CD8-positive, alpha-beta memory T cell (primary cell): ENCODE measurements around the gene ZBTB7B. TPM values are rescaled to one million over a fixed set of nuclear protein-coding genes. Genes with fewer than 3 reads are reported as not detected.
"Not testable (repeated sequence)": the region's sequence is repeated elsewhere in the genome, so short reads cannot be mapped to it uniquely, and the experiment has no call there.

ENCODE experiments used
- CTCF ChIA-PET: fragments of 350-600 bp; sonication (Branson Sonifier 250); formaldehyde crosslinking; loops from one replicate; lab custom pipeline; 2021; ENCODE audit warnings: antibody characterized with exemption; lab: Charles Lee
- POLR2A ChIA-PET: fragments of 350-600 bp; sonication (Branson Sonifier 250); formaldehyde crosslinking; loops from one replicate; lab custom pipeline; 2021; ENCODE audit warnings: antibody characterized with exemption; lab: Charles Lee
- DNase-seq, 5 donors: peaks; one replicate each; pipeline versions ENCODE4 v3.0.0 to v3.0.0-alpha.2; 2020 to 2022; ENCODE audit warnings: mixed read lengths in 1 of 5
- H3K27ac ChIP-seq: one replicate; pipeline ENCODE4 v1.7.0; 2013; ENCODE audit warnings: low read depth, mild to moderate bottlenecking, low read length, moderate library complexity
- H3K27me3 ChIP-seq: 2 replicates; pipeline ENCODE4 v1.7.0; 2013; ENCODE audit warnings: low read length, mild to moderate bottlenecking; ENCODE audit not compliant: insufficient read depth, poor library complexity, severe bottlenecking
- H3K36me3 ChIP-seq: 2 replicates; pipeline ENCODE4 v1.7.0; 2013; ENCODE audit warnings: mild to moderate bottlenecking, low read length, moderate library complexity; ENCODE audit not compliant: insufficient read depth
- H3K4me1 ChIP-seq: 2 replicates; pipeline ENCODE4 v1.7.0; 2013; ENCODE audit warnings: mild to moderate bottlenecking, low read length, moderate library complexity; ENCODE audit not compliant: insufficient read depth
- H3K4me3 ChIP-seq: 2 replicates; pipeline ENCODE4 v1.7.0; 2013; ENCODE audit warnings: mild to moderate bottlenecking, low read length
- H3K9me3 ChIP-seq: 2 replicates; pipeline ENCODE4 v1.7.0; 2013; ENCODE audit warnings: mild to moderate bottlenecking, low read length
- H3K27ac Mint-ChIP-seq, 8 donors: one replicate each; pipeline ENCODE4 v1.8.0; 2020 to 2021; ENCODE audit warnings: mixed read lengths in 8 of 8, mild to moderate bottlenecking in 6 of 8, inconsistent platforms in 3 of 8, moderate library complexity in 3 of 8
- H3K27me3 Mint-ChIP-seq, 2 donors: one replicate each; pipeline ENCODE4 v1.8.0; 2020 to 2021; ENCODE audit warnings: mixed read lengths in 2 of 2, mild to moderate bottlenecking in 1 of 2, moderate library complexity in 1 of 2
- H3K36me3 Mint-ChIP-seq, 3 donors: one replicate each; pipeline ENCODE4 v1.8.0; 2020 to 2021; ENCODE audit warnings: mixed read lengths in 3 of 3, inconsistent platforms in 1 of 3, mild to moderate bottlenecking in 1 of 3
- H3K4me1 Mint-ChIP-seq, 3 donors: one replicate each; pipeline ENCODE4 v1.8.0; 2020 to 2021; ENCODE audit warnings: mixed read lengths in 3 of 3, inconsistent platforms in 1 of 3, mild to moderate bottlenecking in 1 of 3
- H3K4me3 Mint-ChIP-seq, 7 donors: one replicate each; pipeline ENCODE4 v1.8.0; 2020 to 2021; ENCODE audit warnings: mixed read lengths in 7 of 7, mild to moderate bottlenecking in 6 of 7, moderate library complexity in 4 of 7, inconsistent platforms in 2 of 7
- H3K9me3 Mint-ChIP-seq, 5 donors: one replicate each; pipeline ENCODE4 v1.8.0; 2020 to 2022; ENCODE audit warnings: mixed read lengths in 5 of 5, mild to moderate bottlenecking in 3 of 5, moderate library complexity in 2 of 5, inconsistent platforms in 1 of 5
- polyA plus RNA-seq: library from polyadenylated mRNA; unstranded; fragments of 300-500 nt; fragmentation: Illumina TruSeq; gene quantifications from one replicate; pipeline ENCODE4 v1.2.3, GENCODE V29; 2021
- total RNA-seq, 2 experiments: library from RNA; stranded (reverse); gene quantifications; one replicate each; pipeline ENCODE4 v1.2.3, GENCODE V29; 2021

ZBTB7B gene
- total and polyA plus RNA-seq, 3 experiments from 2014 or later = 3.3 to 34.7 (median 33.2) TPM

DNA sequence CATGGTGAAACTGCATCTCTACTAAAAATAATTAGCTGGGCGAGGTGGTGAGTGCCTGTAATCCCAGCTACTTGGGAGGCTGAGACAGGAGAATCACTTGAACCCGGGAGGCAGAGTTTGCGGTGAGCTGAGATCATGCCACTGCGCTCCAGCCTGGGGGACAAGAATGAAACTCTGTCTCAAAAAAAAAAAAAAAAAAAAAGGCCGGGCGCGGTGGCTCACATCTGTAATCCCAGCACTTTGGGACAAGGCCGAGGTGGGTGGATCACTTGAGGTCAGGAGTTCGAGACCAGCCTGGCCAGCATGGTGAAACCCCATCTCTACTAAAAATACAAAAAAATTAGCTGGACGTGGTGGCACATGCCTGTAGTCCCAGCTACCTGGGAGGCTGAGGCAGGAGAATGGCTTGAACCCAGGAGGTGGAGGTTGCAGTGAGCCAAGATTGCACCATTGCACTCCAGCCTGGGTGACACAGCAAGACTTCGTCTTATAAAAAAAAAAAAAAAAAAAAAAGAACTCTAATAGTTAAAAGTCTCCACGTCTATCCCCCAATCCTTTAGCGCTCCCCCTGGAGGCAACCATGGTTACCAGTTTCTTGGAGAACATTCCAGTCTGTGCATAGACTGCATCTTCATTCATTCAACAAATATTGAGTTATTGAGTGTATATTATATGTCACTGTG, 7.2 kb upstream of the ZBTB7B start:
- peak in 1 of 5 donors; percentile 45 for DNase-seq
- ChIA-PET POLR2A (interaction anchor here (0.7 to 2.3 kb wide), 2 partner anchors 12 to 63 kb away, joined by 7 to 8 read pairs; partner anchors contain the start of gene FLAD1), CTCF (interaction anchor here (0.7 to 13.6 kb wide), 6 partner anchors 10 to 59 kb away, joined by 3 to 207 read pairs (median 10); partner anchors contain the start of genes FLAD1, PBXIP1, PMVK and PYGO2)

DNA sequence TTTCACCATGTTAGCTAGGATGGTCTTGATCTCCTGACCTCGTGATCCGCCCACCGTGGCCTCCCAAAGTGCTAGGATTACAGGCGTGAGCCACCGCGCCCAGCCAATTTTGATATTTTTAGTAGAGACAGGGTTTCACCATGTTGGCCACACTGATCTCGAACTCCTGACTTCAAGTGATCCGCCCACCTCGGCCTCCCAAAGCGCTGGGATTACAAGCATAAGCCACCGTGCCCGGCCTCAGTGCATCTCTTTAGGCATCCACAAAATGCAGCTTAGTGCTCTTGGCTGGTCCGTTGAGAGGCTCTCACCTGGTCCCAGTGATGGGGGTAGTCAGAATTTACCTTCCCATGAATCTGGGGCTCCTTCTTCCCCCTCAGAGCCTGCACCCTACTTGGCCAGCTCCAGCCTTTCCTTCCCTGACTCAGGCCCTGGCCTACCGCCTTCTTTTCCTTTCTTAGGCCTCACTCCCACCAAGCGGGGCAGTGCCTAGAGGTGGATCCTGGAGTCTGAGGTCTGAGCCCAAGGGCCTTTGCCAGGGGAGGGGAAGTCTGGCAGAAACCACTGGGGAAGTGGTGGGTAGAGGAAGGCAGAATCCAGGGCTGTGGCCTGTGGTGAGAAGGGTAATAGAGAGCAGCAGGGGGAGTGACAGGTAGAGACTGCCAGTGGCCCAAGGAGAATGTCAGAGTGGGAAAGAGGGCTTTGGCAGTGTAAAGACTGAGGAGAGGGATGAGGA, 5.5 kb upstream of the ZBTB7B start:
- DNase-seq = peak in 1 of 5 donors; percentile 26
- POLR2A ChIA-PET = interaction anchor here (1.1 kb wide), 1 partner anchor 37 kb away, joined by 3 read pairs; no protein-coding TSS in a partner anchor
- H3K4me3 Mint-ChIP-seq = peak overlapping the region in 1 of 7 donors; percentile 64
- peaks cover 12% of the 10 kb centered on the region for H3K4me1 ChIP-seq
- no peaks in the 10 kb centered on the region for H3K9me3 Mint-ChIP-seq
- H3K4me1 Mint-ChIP-seq = peaks cover 18 to 22% (median 22%) of the 10 kb centered on the region in 3 donors
- no peaks in the 10 kb centered on the region for H3K27me3 Mint-ChIP-seq
- no peaks in the 10 kb centered on the region for H3K27me3 ChIP-seq
- H3K9me3 ChIP-seq = no peaks in the 10 kb centered on the region
- no peak overlapping the region for H3K27ac ChIP-seq
- H3K27ac Mint-ChIP-seq = peak overlapping the region in 3 of 8 donors; percentile 66 to 88 (median 68)
- peaks cover 0 to 10% (median 0%) of the 10 kb centered on the region in 3 donors for H3K36me3 Mint-ChIP-seq
- H3K4me3 ChIP-seq = no peak overlapping the region
- CTCF ChIA-PET = interaction anchor here (1.2 to 13.6 kb wide), 5 partner anchors 11 to 61 kb away, joined by 3 to 207 read pairs (median 10); partner anchors contain the start of genes FLAD1, PBXIP1 and PMVK
- H3K36me3 ChIP-seq = no peaks in the 10 kb centered on the region

More for the DNA sequence above, 7.2 kb upstream of the ZBTB7B start:
- not testable (repeated sequence) for H3K27me3 ChIP-seq, H3K27me3 Mint-ChIP-seq, H3K4me3 ChIP-seq, H3K9me3 ChIP-seq, H3K9me3 Mint-ChIP-seq, H3K36me3 ChIP-seq
- Mint-ChIP-seq H3K27ac (peak overlapping the region in 2 of 8 donors; percentile 1 to 12), H3K36me3 (peaks cover 0 to 16% (median 0%) of the 10 kb centered on the region in 3 donors), H3K4me1 (peaks cover 18 to 22% (median 22%) of the 10 kb centered on the region in 3 donors), H3K4me3 (peak overlapping the region in 1 of 7 donors; percentile 18)
- Histone ChIP-seq H3K27ac (peak overlapping the region; percentile 32), H3K4me1 (peaks cover 12% of the 10 kb centered on the region)

DNA sequence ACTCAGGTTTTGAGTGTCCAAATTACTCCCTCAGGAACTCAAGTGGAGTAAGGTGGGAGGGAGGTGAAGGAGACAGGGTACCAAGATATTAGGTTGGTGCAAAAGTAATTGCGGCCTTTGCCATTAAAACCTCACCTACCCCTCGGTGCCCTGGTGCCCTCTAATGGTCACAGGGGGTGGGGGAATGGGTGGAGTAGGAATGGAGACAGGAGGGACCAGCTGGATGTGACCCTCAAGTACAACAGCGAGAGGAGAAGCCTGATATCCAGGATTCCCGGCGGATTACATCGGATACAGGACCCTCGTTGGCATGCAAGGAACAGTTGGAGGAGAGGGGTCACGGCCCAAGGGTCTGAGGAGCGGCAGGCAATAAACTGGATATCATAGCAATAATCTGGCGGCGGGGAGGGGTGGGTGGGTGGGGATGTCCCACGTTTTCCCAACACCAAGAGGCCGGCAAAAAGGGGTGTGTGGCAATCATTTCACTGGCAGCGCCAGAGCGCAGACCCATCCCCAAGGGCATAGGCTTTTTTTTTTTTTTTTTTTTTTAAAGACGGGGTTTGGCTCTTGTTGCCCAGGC, 4.3 kb upstream of the ZBTB7B start:
- peak overlapping the region in 5 of 7 donors; percentile 41 to 97 (median 44) for H3K4me3 Mint-ChIP-seq
- ChIA-PET POLR2A (interaction anchor here (0.7 to 2.1 kb wide), 3 partner anchors 23 to 47 kb away, joined by 6 to 11 read pairs (median 7); partner anchors contain the start of genes CKS1B and PBXIP1), CTCF (interaction anchor here (0.7 to 13.6 kb wide), 22 partner anchors 13 to 76 kb away, joined by 3 to 207 read pairs (median 6); partner anchors contain the start of genes ADAM15, CKS1B, FLAD1 and PBXIP1)
- H3K4me1 Mint-ChIP-seq = peaks cover 18 to 23% (median 22%) of the 10 kb centered on the region in 3 donors
- Histone ChIP-seq H3K4me1 (peaks cover 12% of the 10 kb centered on the region), H3K27me3 (no peaks in the 10 kb centered on the region), H3K9me3 (no peaks in the 10 kb centered on the region), H3K4me3 (no peak overlapping the region), H3K27ac (no peak overlapping the region), H3K36me3 (no peaks in the 10 kb centered on the region)
- peak overlapping the region in 3 of 8 donors; percentile 9 to 94 (median 92) for H3K27ac Mint-ChIP-seq
- peaks cover 0 to 5% (median 0%) of the 10 kb centered on the region in 3 donors for H3K36me3 Mint-ChIP-seq
- H3K27me3 Mint-ChIP-seq = no peaks in the 10 kb centered on the region
- H3K9me3 Mint-ChIP-seq = no peaks in the 10 kb centered on the region
- DNase-seq = peak in 1 of 5 donors; percentile 26

DNA sequence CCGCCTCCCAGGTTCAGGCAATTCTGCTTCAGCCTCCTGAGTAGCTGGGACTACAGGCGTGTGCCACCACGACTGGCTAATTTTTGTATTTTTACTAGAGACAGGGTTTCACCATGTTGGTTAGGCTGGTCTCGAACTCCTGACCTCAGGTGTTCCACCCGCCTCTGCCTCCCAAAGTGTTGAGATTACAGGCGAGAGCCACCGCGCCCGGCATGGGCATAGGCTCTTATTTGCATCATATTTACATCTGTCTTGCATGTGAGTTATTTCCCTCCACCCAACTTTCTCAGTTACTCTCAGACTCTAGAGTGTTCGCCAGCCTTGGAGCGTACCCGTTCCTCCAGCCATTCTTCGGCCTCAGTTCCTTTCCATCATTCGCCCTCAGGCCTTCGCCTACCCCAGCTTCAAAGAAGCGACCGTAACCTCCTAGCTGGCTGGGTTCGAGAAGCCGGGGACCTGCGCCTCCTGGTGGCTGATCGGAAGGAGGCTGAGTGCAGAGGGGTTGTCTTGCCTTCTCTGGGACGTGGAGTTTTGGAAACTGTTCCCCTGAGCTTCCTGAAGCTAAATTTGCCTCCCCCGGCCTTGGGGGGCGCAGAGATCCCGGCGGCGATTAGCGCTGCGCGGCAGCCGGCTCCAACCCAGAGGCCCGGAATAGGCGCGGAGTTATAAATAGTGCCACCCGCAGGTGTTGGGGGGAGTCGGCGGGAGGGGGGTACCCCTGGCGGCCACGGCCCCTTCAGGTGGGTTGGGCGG, 3.6 kb upstream of the ZBTB7B start:
- Mint-ChIP-seq H3K4me1 (peaks cover 23 to 29% (median 26%) of the 10 kb centered on the region in 3 donors), H3K9me3 (no peaks in the 10 kb centered on the region), H3K27me3 (no peaks in the 10 kb centered on the region), H3K27ac (peak overlapping the region; percentile 89 to 97 (median 92)), H3K4me3 (peak overlapping the region; percentile 77 to 97 (median 83)), H3K36me3 (peaks cover 0 to 7% (median 0%) of the 10 kb centered on the region in 3 donors)
- Histone ChIP-seq H3K36me3 (no peaks in the 10 kb centered on the region), H3K27ac (peak overlapping the region; percentile 84), H3K4me1 (peaks cover 13% of the 10 kb centered on the region), H3K9me3 (no peaks in the 10 kb centered on the region), H3K4me3 (peak overlapping the region; percentile 29), H3K27me3 (no peaks in the 10 kb centered on the region)
- DNase-seq = peak in 4 of 5 donors; percentile 47 to 72 (median 56)
- ChIA-PET CTCF (interaction anchor here (0.7 to 13.6 kb wide), 23 partner anchors 13 to 86 kb away, joined by 3 to 207 read pairs (median 6); partner anchors contain the start of genes ADAM15, CKS1B, FLAD1 and PBXIP1), POLR2A (interaction anchor here (0.5 to 2.1 kb wide), 7 partner anchors 15 to 390 kb away, joined by 3 to 11 read pairs (median 6); partner anchors contain the start of genes CKS1B, FLAD1 and PBXIP1)

- Histone ChIP-seq H3K27me3 (no peaks in the 10 kb centered on the region), H3K36me3 (no peaks in the 10 kb centered on the region), H3K4me1 (peaks cover 21% of the 10 kb centered on the region), H3K27ac (peak overlapping the region; percentile 84), H3K4me3 (peak overlapping the region; percentile 66), H3K9me3 (no peaks in the 10 kb centered on the region)
- H3K9me3 Mint-ChIP-seq = no peaks in the 10 kb centered on the region
- peaks cover 0 to 6% (median 0%) of the 10 kb centered on the region in 3 donors for H3K36me3 Mint-ChIP-seq
- H3K4me1 Mint-ChIP-seq = peaks cover 30 to 37% (median 33%) of the 10 kb centered on the region in 3 donors
- ChIA-PET CTCF (interaction anchor here (0.6 to 13.6 kb wide), 19 partner anchors 14 to 351 kb away, joined by 4 to 207 read pairs (median 7); partner anchors contain the start of genes CKS1B, FLAD1, PBXIP1 and PMVK), POLR2A (interaction anchor here (0.6 to 2.8 kb wide), 7 partner anchors 14 to 391 kb away, joined by 3 to 16 read pairs (median 4); partner anchors contain the start of genes CKS1B, FLAD1, PBXIP1 and PMVK)
- H3K27me3 Mint-ChIP-seq = no peaks in the 10 kb centered on the region
- peak in 3 of 5 donors; percentile 21 to 64 (median 29) for DNase-seq
- peak overlapping the region; percentile 79 to 99 (median 94) for H3K27ac Mint-ChIP-seq
- peak overlapping the region; percentile 90 to 97 (median 95) for H3K4me3 Mint-ChIP-seq
Observed at GRCh38 chr1:154999571-155000410, 2.8 kb upstream of the ZBTB7B start.

DNA sequence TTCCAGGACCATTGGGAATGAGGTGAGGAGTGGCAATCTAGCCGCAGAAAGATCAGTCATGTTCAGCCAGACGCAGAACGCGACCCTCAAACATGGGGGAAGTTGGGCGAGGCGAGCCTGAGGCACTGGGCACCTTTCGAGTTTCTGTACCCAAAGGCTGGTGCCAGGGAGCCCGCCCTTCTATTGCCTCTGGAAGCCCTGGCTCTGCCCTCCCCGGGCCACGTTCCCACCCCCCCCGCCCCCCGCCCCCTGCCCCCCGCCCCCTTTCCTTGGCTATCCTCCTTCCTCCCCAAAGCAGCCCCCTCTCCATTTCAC, 2.2 kb upstream of the ZBTB7B start:
- H3K9me3 Mint-ChIP-seq = no peaks in the 10 kb centered on the region
- DNase-seq = peak in 2 of 5 donors; percentile 21 to 51
- ChIA-PET POLR2A (interaction anchor here (0.6 to 2.8 kb wide), 5 partner anchors 17 to 80 kb away, joined by 3 to 16 read pairs (median 7); partner anchors contain the start of genes CKS1B, FLAD1, PBXIP1 and PMVK), CTCF (interaction anchor here (0.6 to 13.6 kb wide), 13 partner anchors 14 to 352 kb away, joined by 4 to 207 read pairs (median 9); partner anchors contain the start of genes CKS1B, FLAD1, PBXIP1 and PMVK)
- H3K4me1 ChIP-seq = peaks cover 27% of the 10 kb centered on the region
- H3K36me3 Mint-ChIP-seq = peaks cover 0 to 6% (median 0%) of the 10 kb centered on the region in 3 donors
- H3K4me1 Mint-ChIP-seq = peaks cover 34 to 43% (median 39%) of the 10 kb centered on the region in 3 donors
- peak overlapping the region; percentile 90 for H3K27ac ChIP-seq
- H3K27me3 ChIP-seq = no peaks in the 10 kb centered on the region
- H3K36me3 ChIP-seq = no peaks in the 10 kb centered on the region
- no peaks in the 10 kb centered on the region for H3K27me3 Mint-ChIP-seq
- H3K9me3 ChIP-seq = no peaks in the 10 kb centered on the region
- peak overlapping the region; percentile 90 to 97 (median 95) for H3K4me3 Mint-ChIP-seq
- peak overlapping the region; percentile 58 to 99 (median 94) for H3K27ac Mint-ChIP-seq
- peak overlapping the region; percentile 95 for H3K4me3 ChIP-seq
